WTC11 (cell line): ENCODE measurements around the gene GRIP2. TPM values are rescaled to one million over a fixed set of nuclear protein-coding genes. Genes with fewer than 3 reads are reported as not detected.

Experiments
- ATAC-seq: fragments of 200-7000 bp; cut with Tn5 transposase; 2 replicates; pipeline ENCODE4 v1.10.0; 2021; ENCODE audit warnings: mild to moderate bottlenecking, moderate library complexity
- CTCF ChIA-PET: fragments of 300-600 bp; sonication (Branson Sonifier 250); formaldehyde crosslinking; loops from one replicate; lab custom pipeline; 2021; ENCODE audit warnings: antibody characterized with exemption; lab: Charles Lee
- POLR2A ChIA-PET: fragments of 350-600 bp; sonication (Branson Sonifier 250); formaldehyde crosslinking; loops from one replicate; lab custom pipeline; 2021; ENCODE audit warnings: antibody characterized with exemption; lab: Charles Lee
- DNase-seq: peaks from one replicate; pipeline ENCODE4 v3.0.0; 2021; ENCODE audit warnings: low spot score
- H3K27ac Mint-ChIP-seq: 2 replicates; pipeline ENCODE4 v1.8.0; 2021; ENCODE audit warnings: mixed read lengths
- H3K27me3 Mint-ChIP-seq: 2 replicates; pipeline ENCODE4 v1.8.0; 2021; ENCODE audit warnings: low read depth, mild to moderate bottlenecking, moderate library complexity, mixed read lengths
- H3K36me3 Mint-ChIP-seq: 2 replicates; pipeline ENCODE4 v1.8.0; 2021; ENCODE audit warnings: mixed read lengths
- H3K4me1 Mint-ChIP-seq: 2 replicates; pipeline ENCODE4 v1.8.0; 2022; ENCODE audit warnings: mixed read lengths
- H3K4me3 Mint-ChIP-seq: 2 replicates; pipeline ENCODE4 v1.8.0; 2021; ENCODE audit warnings: mild to moderate bottlenecking, moderate library complexity, mixed read lengths
- H3K9me3 Mint-ChIP-seq: 2 replicates; pipeline ENCODE4 v1.8.0; 2021; ENCODE audit warnings: mixed read lengths
- CBFB ChIP-seq: sonication (generic); formaldehyde crosslinking; IDR thresholded peaks from 2 replicates; pipeline ENCODE4 v1.8.1; 2022; ENCODE audit warnings: mild to moderate bottlenecking, low read depth, missing genetic modification reagents
- CREM ChIP-seq: sonication (generic); formaldehyde crosslinking; IDR thresholded peaks from 2 replicates; pipeline ENCODE4 v1.8.1; 2022; ENCODE audit warnings: mild to moderate bottlenecking, missing genetic modification reagents, moderate library complexity
- FOXJ3 ChIP-seq: sonication (generic); formaldehyde crosslinking; IDR thresholded peaks from 2 replicates; pipeline ENCODE4 v1.9.0; 2021; ENCODE audit warnings: missing genetic modification reagents, mild to moderate bottlenecking, borderline replicate concordance
- FOXP1 ChIP-seq: sonication (generic); formaldehyde crosslinking; IDR thresholded peaks from 2 replicates; pipeline ENCODE4 v1.8.0; 2022; ENCODE audit warnings: missing genetic modification reagents, mild to moderate bottlenecking, moderate library complexity, borderline replicate concordance
- GRHL2 ChIP-seq: fragments of 250-450 bp; sonication (Bioruptor Pico); IDR thresholded peaks from 2 replicates; pipeline ENCODE4 v1.8.0; 2022; ENCODE audit warnings: mild to moderate bottlenecking, moderate library complexity; ENCODE audit not compliant: insufficient replicate concordance, severe bottlenecking
- IRF2 ChIP-seq: sonication (generic); formaldehyde crosslinking; IDR thresholded peaks from 2 replicates; pipeline ENCODE4 v1.8.0; 2022; ENCODE audit warnings: low read depth, missing genetic modification reagents, borderline replicate concordance
- JAZF1 ChIP-seq: fragments of 250-450 bp; sonication (Bioruptor Pico); IDR thresholded peaks from 2 replicates; pipeline ENCODE4 v1.9.0; 2021; ENCODE audit warnings: moderate library complexity, mild to moderate bottlenecking, inconsistent platforms
- KAT7 ChIP-seq: sonication (generic); formaldehyde crosslinking; IDR thresholded peaks from 2 replicates; pipeline ENCODE4 v1.8.1; 2023; ENCODE audit warnings: missing genetic modification reagents, mild to moderate bottlenecking, borderline replicate concordance
- NFATC4 ChIP-seq: fragments of 250-450 bp; sonication (Bioruptor Pico); IDR thresholded peaks from 2 replicates; pipeline ENCODE4 v1.9.0; 2021; ENCODE audit warnings: mild to moderate bottlenecking
- NR3C1 ChIP-seq: sonication (generic); formaldehyde crosslinking; conservative IDR thresholded peaks from 2 replicates; pipeline ENCODE4 v1.8.1; 2023; ENCODE audit warnings: low read depth, mild to moderate bottlenecking, missing genetic modification reagents
- SMAD4 ChIP-seq: sonication (generic); formaldehyde crosslinking; IDR thresholded peaks from 2 replicates; pipeline ENCODE4 v1.8.0; 2022; ENCODE audit warnings: mild to moderate bottlenecking, missing genetic modification reagents
- TP53 ChIP-seq: sonication (generic); formaldehyde crosslinking; IDR thresholded peaks from 2 replicates; pipeline ENCODE4 v1.8.1; 2023; ENCODE audit warnings: mild to moderate bottlenecking, missing genetic modification reagents
- USF1 ChIP-seq: sonication (generic); formaldehyde crosslinking; IDR thresholded peaks from 2 replicates; pipeline ENCODE4 v1.8.0; 2022; ENCODE audit warnings: mild to moderate bottlenecking, missing genetic modification reagents
- USF2 ChIP-seq: sonication (generic); formaldehyde crosslinking; IDR thresholded peaks from 2 replicates; pipeline ENCODE4 v1.8.1; 2023; ENCODE audit warnings: mild to moderate bottlenecking, missing genetic modification reagents, moderate library complexity
- ZNF219 ChIP-seq: sonication (generic); formaldehyde crosslinking; IDR thresholded peaks from 2 replicates; pipeline ENCODE4 v1.8.0; 2023; ENCODE audit warnings: missing genetic modification reagents, mild to moderate bottlenecking, borderline replicate concordance
- ZNF232 ChIP-seq: sonication (generic); formaldehyde crosslinking; IDR thresholded peaks from 2 replicates; pipeline ENCODE4 v1.8.0; 2022; ENCODE audit warnings: mild to moderate bottlenecking, missing genetic modification reagents
- ZNF317 ChIP-seq: sonication (generic); formaldehyde crosslinking; IDR thresholded peaks from 2 replicates; pipeline ENCODE4 v1.8.1; 2023; ENCODE audit warnings: low read depth, mild to moderate bottlenecking, moderate library complexity, missing genetic modification reagents, borderline replicate concordance
- ZNF416 ChIP-seq: fragments of 250-450 bp; sonication (Bioruptor Pico); IDR thresholded peaks from 2 replicates; pipeline ENCODE4 v1.9.0; 2021; ENCODE audit warnings: mild to moderate bottlenecking, inconsistent platforms
- total RNA-seq: library from RNA; stranded (reverse); gene quantifications from 3 replicates; pipeline ENCODE4 v1.2.3, GENCODE V29; 2021
- TF ChIP-seq, protein P1 (sequence below): sonication (generic); formaldehyde crosslinking; IDR thresholded peaks from 2 replicates; pipeline ENCODE4 v1.8.0; 2022; ENCODE audit warnings: mild to moderate bottlenecking, missing genetic modification reagents
- TF ChIP-seq, protein P2 (sequence below): sonication (generic); formaldehyde crosslinking; IDR thresholded peaks from 2 replicates; pipeline ENCODE4 v1.8.0; 2023; ENCODE audit warnings: missing genetic modification reagents, mild to moderate bottlenecking, borderline replicate concordance
- TF ChIP-seq, protein P3 (sequence below): fragments of 250-450 bp; sonication (Bioruptor Pico); IDR thresholded peaks from 2 replicates; pipeline ENCODE4 v1.9.0; 2021; ENCODE audit warnings: moderate library complexity, mild to moderate bottlenecking, inconsistent platforms, borderline replicate concordance
- TF ChIP-seq, protein P4 (sequence below): sonication (generic); formaldehyde crosslinking; IDR thresholded peaks from 2 replicates; pipeline ENCODE4 v1.8.1; 2022; ENCODE audit warnings: low read depth, mild to moderate bottlenecking, moderate library complexity, missing genetic modification reagents, borderline replicate concordance
- TF ChIP-seq, protein P5 (sequence below): fragments of 250-450 bp; sonication (Bioruptor Pico); IDR thresholded peaks from 2 replicates; pipeline ENCODE4 v1.9.0; 2021; ENCODE audit warnings: mild to moderate bottlenecking

GRIP2 gene
- total RNA-seq, 1 experiment from 2014 or later: 12.0 TPM

- TF ChIP-seq, protein P1, sequence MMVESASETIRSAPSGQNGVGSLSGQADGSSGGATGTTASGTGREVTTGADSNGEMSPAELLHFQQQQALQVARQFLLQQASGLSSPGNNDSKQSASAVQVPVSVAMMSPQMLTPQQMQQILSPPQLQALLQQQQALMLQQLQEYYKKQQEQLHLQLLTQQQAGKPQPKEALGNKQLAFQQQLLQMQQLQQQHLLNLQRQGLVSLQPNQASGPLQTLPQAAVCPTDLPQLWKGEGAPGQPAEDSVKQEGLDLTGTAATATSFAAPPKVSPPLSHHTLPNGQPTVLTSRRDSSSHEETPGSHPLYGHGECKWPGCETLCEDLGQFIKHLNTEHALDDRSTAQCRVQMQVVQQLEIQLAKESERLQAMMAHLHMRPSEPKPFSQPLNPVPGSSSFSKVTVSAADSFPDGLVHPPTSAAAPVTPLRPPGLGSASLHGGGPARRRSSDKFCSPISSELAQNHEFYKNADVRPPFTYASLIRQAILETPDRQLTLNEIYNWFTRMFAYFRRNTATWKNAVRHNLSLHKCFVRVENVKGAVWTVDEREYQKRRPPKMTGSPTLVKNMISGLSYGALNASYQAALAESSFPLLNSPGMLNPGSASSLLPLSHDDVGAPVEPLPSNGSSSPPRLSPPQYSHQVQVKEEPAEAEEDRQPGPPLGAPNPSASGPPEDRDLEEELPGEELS: no peak
- TF ChIP-seq USF2 (CRISPR knock-in tag) (no peak), ZNF232 (CRISPR knock-in tag) (no peak), USF1 (CRISPR knock-in tag) (no peak), FOXP1 (CRISPR knock-in tag) (no peak), CBFB (no peak), ZNF416 (CRISPR knock-in tag) (no peak)
These were observed 2.5 kb upstream of the GRIP2 start (continued) for GRCh38 chr3:14542656-14543055.

GRCh38 chr3:14541646-14542045 lies 1.5 kb upstream of the GRIP2 start:
- TF ChIP-seq, protein P2, sequence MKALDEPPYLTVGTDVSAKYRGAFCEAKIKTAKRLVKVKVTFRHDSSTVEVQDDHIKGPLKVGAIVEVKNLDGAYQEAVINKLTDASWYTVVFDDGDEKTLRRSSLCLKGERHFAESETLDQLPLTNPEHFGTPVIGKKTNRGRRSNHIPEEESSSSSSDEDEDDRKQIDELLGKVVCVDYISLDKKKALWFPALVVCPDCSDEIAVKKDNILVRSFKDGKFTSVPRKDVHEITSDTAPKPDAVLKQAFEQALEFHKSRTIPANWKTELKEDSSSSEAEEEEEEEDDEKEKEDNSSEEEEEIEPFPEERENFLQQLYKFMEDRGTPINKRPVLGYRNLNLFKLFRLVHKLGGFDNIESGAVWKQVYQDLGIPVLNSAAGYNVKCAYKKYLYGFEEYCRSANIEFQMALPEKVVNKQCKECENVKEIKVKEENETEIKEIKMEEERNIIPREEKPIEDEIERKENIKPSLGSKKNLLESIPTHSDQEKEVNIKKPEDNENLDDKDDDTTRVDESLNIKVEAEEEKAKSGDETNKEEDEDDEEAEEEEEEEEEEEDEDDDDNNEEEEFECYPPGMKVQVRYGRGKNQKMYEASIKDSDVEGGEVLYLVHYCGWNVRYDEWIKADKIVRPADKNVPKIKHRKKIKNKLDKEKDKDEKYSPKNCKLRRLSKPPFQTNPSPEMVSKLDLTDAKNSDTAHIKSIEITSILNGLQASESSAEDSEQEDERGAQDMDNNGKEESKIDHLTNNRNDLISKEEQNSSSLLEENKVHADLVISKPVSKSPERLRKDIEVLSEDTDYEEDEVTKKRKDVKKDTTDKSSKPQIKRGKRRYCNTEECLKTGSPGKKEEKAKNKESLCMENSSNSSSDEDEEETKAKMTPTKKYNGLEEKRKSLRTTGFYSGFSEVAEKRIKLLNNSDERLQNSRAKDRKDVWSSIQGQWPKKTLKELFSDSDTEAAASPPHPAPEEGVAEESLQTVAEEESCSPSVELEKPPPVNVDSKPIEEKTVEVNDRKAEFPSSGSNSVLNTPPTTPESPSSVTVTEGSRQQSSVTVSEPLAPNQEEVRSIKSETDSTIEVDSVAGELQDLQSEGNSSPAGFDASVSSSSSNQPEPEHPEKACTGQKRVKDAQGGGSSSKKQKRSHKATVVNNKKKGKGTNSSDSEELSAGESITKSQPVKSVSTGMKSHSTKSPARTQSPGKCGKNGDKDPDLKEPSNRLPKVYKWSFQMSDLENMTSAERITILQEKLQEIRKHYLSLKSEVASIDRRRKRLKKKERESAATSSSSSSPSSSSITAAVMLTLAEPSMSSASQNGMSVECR (CRISPR knock-in tag): no peak
- TF ChIP-seq ZNF416 (CRISPR knock-in tag) (no peak), KAT7 (CRISPR knock-in tag) (no peak), SMAD4 (no peak), ZNF317 (CRISPR knock-in tag) (no peak), ZNF219 (CRISPR knock-in tag) (no peak), JAZF1 (CRISPR knock-in tag) (no peak), CBFB (no peak), IRF2 (CRISPR knock-in tag) (no peak), USF1 (CRISPR knock-in tag) (no peak), FOXJ3 (no peak), GRHL2 (CRISPR knock-in tag) (no peak), TP53 (CRISPR knock-in tag) (no peak), CREM (CRISPR knock-in tag) (no peak), NR3C1 (no peak), NFATC4 (CRISPR knock-in tag) (no peak)
- TF ChIP-seq, protein P3, sequence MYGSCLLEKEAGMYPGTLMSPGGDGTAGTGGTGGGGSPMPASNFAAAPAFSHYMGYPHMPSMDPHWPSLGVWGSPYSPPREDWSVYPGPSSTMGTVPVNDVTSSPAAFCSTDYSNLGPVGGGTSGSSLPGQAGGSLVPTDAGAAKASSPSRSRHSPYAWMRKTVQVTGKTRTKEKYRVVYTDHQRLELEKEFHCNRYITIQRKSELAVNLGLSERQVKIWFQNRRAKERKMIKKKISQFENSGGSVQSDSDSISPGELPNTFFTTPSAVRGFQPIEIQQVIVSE: no peak
- TF ChIP-seq, protein P4, sequence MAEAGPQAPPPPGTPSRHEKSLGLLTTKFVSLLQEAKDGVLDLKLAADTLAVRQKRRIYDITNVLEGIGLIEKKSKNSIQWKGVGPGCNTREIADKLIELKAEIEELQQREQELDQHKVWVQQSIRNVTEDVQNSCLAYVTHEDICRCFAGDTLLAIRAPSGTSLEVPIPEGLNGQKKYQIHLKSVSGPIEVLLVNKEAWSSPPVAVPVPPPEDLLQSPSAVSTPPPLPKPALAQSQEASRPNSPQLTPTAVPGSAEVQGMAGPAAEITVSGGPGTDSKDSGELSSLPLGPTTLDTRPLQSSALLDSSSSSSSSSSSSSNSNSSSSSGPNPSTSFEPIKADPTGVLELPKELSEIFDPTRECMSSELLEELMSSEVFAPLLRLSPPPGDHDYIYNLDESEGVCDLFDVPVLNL (CRISPR knock-in tag): no peak
- TF ChIP-seq, protein P5, sequence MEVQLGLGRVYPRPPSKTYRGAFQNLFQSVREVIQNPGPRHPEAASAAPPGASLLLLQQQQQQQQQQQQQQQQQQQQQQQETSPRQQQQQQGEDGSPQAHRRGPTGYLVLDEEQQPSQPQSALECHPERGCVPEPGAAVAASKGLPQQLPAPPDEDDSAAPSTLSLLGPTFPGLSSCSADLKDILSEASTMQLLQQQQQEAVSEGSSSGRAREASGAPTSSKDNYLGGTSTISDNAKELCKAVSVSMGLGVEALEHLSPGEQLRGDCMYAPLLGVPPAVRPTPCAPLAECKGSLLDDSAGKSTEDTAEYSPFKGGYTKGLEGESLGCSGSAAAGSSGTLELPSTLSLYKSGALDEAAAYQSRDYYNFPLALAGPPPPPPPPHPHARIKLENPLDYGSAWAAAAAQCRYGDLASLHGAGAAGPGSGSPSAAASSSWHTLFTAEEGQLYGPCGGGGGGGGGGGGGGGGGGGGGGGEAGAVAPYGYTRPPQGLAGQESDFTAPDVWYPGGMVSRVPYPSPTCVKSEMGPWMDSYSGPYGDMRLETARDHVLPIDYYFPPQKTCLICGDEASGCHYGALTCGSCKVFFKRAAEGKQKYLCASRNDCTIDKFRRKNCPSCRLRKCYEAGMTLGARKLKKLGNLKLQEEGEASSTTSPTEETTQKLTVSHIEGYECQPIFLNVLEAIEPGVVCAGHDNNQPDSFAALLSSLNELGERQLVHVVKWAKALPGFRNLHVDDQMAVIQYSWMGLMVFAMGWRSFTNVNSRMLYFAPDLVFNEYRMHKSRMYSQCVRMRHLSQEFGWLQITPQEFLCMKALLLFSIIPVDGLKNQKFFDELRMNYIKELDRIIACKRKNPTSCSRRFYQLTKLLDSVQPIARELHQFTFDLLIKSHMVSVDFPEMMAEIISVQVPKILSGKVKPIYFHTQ (CRISPR knock-in tag): no peak
- ATAC-seq: no peak
- Mint-ChIP-seq H3K27me3 (no peaks in the 10 kb centered on the region; the same call in 1 of the 2 replicates), H3K4me3 (no peak overlapping the region), H3K36me3 (no peaks in the 10 kb centered on the region), H3K9me3 (no peaks in the 10 kb centered on the region), H3K4me1 (peaks cover 4% of the 10 kb centered on the region), H3K27ac (no peak overlapping the region)
- no peak for DNase-seq
- ChIA-PET CTCF (no interaction called here), POLR2A (no interaction called here)
